Dermis microvascular lymphatic vessel endothelial cell (primary cell): Measurements from ENCODE around the gene NELL2. TPM values are rescaled to one million over a fixed set of nuclear protein-coding genes. Genes with fewer than 3 reads are reported as not detected.
"Not testable (repeated sequence)": the region's sequence is repeated elsewhere in the genome, so short reads cannot be mapped to it uniquely, and the experiment has no call there.

Source experiments
- DNase-seq, 2 donors: peaks; one replicate each; pipeline versions ENCODE4 v3.0.0 to v3.0.0-alpha.2; 2010; ENCODE audit warnings: low read depth in 2 of 2
- total RNA-seq: library from RNA; depleted of rRNA; stranded (reverse); fragments of >200 nt; gene quantifications from 2 replicates; pipeline ENCODE4 v1.2.1, GENCODE V29; 2014

NELL2 gene
- total RNA-seq, 1 donor from 2014 or later = not detected

GRCh38 chr12:44779766-44780165 lies 96.3 kb downstream of the NELL2 start:
- no peak for DNase-seq

- DNase-seq = no peak
These were observed 97.3 kb downstream of the NELL2 start for GRCh38 chr12:44778863-44779262.

- no peak for DNase-seq
These were observed 99.1 kb downstream of the NELL2 start for GRCh38 chr12:44777044-44777443.

DNA sequence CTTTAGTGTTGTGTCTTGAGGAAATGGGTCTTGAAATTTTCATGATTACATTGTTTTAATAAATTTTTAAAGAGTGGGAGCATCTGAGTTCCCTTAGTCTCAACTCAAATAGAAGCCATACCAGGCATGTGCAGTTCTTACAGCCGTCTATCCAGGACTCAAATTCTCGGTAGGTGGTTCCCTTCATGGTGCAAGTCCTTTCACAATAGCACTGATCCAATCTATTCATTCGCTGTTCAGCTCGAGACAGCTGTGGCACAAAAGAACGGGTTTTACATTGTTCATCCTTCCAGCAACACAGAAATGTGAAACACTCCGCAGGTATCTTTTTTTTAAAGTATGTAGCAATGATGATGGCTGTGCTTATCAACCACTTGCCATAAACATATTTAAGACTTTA lies 100.2 kb downstream of the NELL2 start:
- DNase-seq = no peak

GRCh38 chr12:44774815-44775411 lies 101.2 kb downstream of the NELL2 start:
- peak; percentile 7 to 38 for DNase-seq

- no peak for DNase-seq
These were observed 104.6 kb downstream of the NELL2 start for GRCh38 chr12:44771485-44772021.

DNA sequence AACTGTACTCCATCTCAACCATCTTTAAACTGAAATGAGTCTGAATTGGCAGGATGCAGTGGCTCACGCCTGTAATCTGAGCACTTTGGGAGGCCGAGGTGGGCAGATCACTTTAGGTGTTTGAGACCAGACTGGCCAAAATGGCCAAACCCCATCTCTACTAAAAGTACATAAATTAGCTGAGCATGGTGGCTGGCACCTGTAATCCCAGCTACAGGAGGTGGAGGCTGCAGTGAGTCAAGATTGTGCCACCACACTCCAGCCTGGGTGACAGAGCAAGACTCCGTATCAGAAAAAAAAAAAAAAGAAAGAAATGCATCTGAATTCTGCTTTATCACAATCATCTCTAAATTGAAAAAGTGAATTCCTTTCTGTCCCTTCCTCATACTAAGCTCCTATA lies 110.3 kb downstream of the NELL2 start:
- no peak for DNase-seq

- DNase-seq = no peak
These were observed 113.1 kb downstream of the NELL2 start for GRCh38 chr12:44763021-44763420.

GRCh38 chr12:44759289-44759688 lies 116.8 kb downstream of the NELL2 start:
- DNase-seq = no peak

DNA sequence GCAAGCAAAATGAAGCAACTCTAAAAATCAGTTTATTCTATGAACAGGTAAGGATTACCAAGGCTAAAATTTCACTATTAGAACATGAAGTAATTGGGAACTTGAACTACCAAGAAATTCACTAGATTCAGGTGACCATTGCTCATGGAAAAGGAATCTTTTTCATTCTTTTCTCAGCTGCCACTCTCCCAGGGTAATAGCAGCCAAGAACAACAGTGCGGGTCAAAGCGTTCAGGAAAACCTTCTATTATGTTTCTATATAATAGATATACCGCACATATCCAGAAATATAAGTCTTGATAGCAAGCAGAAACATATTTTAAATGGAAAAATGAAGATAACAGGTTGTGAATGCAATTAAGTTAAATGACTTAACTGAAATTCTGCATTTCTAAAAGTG lies 125.6 kb downstream of the NELL2 start:
- DNase-seq = peak in 1 of 2 donors; percentile 3

DNA sequence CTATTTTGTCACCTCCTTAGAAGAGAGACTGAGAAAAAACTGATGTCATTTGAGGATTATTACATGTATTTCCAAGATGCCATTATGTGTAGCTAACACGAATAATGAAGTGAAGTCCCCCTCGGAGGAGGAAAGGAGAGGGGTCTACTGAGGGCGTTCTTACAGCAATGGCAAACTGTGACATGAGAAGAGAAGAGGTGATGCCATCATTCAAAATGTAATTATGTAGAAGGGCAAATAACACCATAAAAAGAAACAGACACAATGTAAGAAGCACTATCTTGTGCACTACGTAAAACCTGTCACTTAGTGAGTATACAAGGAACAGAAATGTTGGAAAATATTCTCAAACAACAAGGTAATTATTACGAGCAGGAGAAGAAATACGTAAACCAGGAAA lies 126.5 kb downstream of the NELL2 start:
- DNase-seq = no peak

DNA sequence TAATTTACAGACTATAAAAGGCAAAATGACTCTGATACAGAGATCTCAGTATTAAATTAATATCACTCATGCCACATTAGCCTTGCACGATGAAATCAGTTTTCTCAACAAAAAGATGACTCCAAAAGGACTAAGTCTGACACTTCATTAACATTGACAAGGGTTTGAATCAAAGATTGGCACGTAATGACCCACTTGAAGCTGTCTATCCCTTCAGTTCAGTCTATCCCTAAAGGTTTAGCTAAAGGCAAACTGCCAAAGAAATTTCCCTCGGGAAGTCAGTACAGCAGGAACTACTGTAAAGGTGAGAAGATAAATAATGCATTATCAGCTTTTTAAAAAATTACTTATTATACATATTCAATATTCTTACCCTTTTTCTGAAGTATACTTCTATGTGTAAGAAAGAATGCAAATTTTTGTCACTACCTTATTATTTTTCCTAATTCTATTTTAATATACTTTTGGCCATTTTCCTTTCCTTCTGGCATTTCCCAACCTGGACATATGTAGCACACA lies 127.1 kb downstream of the NELL2 start:
- DNase-seq = no peak

- not testable (repeated sequence) for DNase-seq
These were observed 134.7 kb downstream of the NELL2 start for GRCh38 chr12:44741292-44741980.

- no peak for DNase-seq
These were observed 138.1 kb downstream of the NELL2 start for GRCh38 chr12:44738051-44738450.

DNA sequence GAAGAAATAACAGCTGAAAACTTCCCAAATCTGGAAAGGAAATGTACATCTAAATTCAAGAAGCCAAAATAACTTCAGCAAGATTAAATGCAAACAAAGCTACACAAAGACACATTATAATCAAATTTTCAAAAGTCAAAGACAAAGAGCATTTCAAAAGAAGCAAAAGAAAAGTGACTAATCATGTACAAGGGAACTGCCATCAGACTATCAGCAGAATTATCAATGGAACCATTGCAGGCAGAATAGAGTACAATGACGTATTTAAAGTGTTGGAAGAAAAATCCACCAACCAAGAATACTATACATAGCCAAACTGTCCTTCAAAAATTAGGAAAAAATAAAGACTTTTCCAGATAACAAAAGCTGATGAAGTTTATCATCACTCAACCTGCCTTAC lies 147.5 kb downstream of the NELL2 start:
- DNase-seq = no peak

GRCh38 chr12:44720265-44720664 lies 155.8 kb downstream of the NELL2 start:
- no peak for DNase-seq

DNA sequence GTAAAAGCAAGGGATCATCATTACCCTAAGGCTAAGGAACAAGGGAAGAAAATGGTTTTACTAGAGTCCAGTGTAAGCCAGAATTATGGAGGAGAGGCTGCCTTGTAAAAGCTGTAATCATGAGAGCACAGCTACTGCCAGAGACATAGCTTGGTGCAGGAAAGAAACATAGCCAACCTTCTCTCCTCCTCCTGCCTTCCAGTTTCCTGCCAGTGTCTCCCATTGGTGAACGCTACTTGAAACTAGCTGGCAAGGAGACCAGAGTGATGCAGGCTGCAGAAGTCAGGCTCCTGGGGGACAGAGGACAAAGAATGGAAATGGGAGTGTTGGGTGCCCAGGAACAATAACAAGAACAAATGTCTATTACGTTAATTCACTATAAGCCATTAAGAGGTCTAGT lies 158.5 kb downstream of the NELL2 start:
- no peak for DNase-seq

- DNase-seq = no peak
These were observed 159.4 kb downstream of the NELL2 start for GRCh38 chr12:44716711-44717110.

DNA sequence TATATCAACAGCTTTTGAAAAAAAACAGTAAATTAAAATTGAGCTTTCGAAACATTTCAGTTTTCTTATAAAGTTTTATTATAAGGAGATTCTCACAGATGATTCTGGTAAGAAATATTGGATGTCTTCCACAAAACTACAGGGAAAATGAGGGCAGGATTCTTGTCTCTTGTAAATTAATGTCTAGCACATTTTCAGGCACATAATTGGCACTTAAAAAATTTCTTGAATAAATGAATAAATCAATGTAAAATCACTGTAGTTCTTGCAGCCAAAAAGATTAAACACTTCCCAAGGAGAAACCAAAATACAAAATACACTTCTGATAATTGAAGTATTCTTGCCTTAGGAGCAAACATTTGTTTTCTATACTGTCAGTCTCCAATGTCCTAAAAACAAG lies 164.4 kb downstream of the NELL2 start:
- no peak for DNase-seq

- no peak for DNase-seq
These were observed 166.9 kb downstream of the NELL2 start for GRCh38 chr12:44709166-44709565.

GRCh38 chr12:44708218-44708617 lies 167.9 kb downstream of the NELL2 start:
- no peak for DNase-seq

DNA sequence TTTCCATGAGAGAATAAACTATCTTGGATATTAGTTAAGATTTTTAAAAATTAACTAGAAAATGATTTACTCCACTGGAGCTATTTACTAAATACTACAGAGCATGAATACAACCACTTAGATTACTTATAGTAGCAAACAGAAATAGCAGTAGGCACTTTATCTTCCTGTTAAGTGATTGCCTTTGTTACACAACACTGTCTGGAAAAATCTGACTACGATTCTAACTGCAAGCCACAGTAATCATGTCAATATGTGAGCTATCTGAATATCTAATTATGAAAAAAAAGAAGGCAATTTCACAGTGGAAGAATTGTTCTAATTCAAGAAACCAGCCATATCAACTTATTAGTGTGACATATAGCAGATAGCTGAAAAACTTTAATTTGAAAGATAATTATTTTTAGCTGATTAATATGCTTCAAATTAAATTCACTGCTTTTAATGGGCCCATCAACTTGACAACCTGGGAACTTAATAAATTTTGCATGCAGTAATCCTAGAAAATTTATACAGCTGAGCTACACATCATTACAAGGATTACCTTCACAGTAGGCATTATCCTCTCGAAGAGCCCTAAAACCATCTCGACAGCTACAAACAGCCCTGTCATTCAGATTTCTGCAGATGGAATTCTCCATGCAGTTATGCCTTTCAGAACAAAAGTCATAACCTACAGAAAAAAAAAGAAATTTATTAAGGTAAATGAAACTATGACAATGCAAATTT lies 172.8 kb downstream of the NELL2 start:
- DNase-seq = no peak
